ENCODE data around the gene HOXC6. TPM values are rescaled to one million over a fixed set of nuclear protein-coding genes. Genes with fewer than 3 reads are reported as not detected.

The HOXC6 gene
- total RNA-seq, 2 experiments from 2014 or later: not detected

DNA sequence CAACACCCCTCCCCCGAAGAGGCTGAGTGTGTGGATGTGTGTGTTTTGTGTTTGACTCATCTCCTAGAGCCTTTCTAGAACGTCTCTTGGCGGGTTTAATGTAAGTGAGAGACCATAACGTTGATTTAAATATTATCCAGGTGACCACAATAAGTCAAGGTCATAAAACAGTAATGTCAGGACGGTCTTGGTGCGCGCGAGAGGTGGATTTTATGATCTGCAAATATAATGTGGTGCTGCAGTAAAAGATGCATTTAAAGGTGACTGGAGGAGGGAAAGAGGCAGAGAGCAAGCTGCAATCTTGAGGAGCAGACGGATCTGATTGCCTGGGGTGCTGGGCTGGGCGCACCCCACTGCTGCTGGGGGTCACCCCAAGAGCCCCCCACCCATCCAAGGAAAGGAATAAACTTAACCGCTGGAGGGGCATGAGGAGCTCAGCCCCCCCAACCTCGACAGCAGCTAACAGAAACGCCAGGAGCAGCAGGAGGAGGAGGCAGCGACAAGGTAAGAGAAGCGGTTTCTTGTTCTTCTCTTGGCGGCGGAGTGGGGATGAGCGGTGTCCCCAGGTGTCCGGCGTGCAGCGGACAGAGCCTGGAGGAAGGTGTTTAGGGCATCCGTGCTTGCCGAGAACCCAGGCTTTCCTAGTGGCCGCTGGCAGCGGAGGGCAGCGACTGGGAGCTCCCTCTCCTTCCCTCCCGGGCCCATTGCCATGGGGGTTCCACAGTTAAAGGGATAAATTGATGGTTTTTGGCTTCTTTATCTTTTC lies 37.7 kb upstream of the HOXC6 start:
- no peak overlapping the region for H3K4me3 Mint-ChIP-seq
- ChIA-PET POLR2A (interaction anchor here (0.8 to 1.2 kb wide), 2 partner anchors 38 to 201 kb away, joined by 3 read pairs; no protein-coding TSS in a partner anchor), CTCF (interaction anchor here (0.7 to 4.0 kb wide), 10 partner anchors 8 to 244 kb away, joined by 3 to 27 read pairs (median 5); no protein-coding TSS in a partner anchor)
- ATAC-seq (no peak), DNase-seq (no peak)
- H3K27me3 Mint-ChIP-seq: peaks cover 94% of the 10 kb centered on the region
- no peak overlapping the region for H3K27ac Mint-ChIP-seq
- no peaks in the 10 kb centered on the region for H3K9me3 Mint-ChIP-seq
- peaks cover 2% of the 10 kb centered on the region for H3K36me3 Mint-ChIP-seq (ENCODE audit: low read depth)
- TF ChIP-seq, protein P1, sequence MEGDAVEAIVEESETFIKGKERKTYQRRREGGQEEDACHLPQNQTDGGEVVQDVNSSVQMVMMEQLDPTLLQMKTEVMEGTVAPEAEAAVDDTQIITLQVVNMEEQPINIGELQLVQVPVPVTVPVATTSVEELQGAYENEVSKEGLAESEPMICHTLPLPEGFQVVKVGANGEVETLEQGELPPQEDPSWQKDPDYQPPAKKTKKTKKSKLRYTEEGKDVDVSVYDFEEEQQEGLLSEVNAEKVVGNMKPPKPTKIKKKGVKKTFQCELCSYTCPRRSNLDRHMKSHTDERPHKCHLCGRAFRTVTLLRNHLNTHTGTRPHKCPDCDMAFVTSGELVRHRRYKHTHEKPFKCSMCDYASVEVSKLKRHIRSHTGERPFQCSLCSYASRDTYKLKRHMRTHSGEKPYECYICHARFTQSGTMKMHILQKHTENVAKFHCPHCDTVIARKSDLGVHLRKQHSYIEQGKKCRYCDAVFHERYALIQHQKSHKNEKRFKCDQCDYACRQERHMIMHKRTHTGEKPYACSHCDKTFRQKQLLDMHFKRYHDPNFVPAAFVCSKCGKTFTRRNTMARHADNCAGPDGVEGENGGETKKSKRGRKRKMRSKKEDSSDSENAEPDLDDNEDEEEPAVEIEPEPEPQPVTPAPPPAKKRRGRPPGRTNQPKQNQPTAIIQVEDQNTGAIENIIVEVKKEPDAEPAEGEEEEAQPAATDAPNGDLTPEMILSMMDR (IDR thresholded peaks at IDR 0.05): no peak
- intact Hi-C loops (cut with micrococcal nuclease): loop anchor here (5.0 kb wide), 1 partner anchor 33 kb away; no protein-coding TSS in a partner anchor
- H3K4me1 Mint-ChIP-seq (ENCODE audit: low read depth): peaks cover 41% of the 10 kb centered on the region

DNA sequence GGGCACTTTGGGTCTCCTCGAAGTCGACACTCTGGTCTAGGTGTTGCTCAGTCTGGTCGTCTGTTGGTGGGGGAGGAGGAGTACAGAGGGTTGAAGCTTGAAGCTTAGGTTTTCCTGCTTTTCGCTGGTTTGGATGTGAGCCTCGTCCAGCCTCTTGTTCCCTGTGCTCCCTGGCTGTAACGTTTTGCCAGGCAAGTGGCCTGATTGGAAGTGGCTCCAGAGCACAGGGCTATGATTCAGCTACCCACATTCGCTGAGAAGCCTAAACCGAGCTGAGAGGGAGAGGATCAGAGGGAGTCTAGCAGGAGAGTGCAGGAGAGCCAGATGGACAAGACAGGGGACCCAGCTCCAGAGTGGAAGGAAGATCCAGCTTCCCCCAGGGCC lies 37.2 kb upstream of the HOXC6 start:
- Mint-ChIP-seq H3K36me3 (ENCODE audit: low read depth) (peaks cover 2% of the 10 kb centered on the region), H3K4me1 (ENCODE audit: low read depth) (peaks cover 43% of the 10 kb centered on the region), H3K4me3 (no peak overlapping the region), H3K27me3 (peaks cover 92% of the 10 kb centered on the region), H3K27ac (no peak overlapping the region), H3K9me3 (no peaks in the 10 kb centered on the region)
- CTCF ChIA-PET: interaction anchor here (1.1 to 4.0 kb wide), 11 partner anchors 13 to 245 kb away, joined by 3 to 27 read pairs (median 5); partner anchors contain the start of gene HOXC8
- TF ChIP-seq, protein P1 (IDR thresholded peaks at IDR 0.05): no peak
- DNase-seq: no peak
- intact Hi-C loops (cut with micrococcal nuclease): loop anchor here (5.0 kb wide), 1 partner anchor 34 kb away; no protein-coding TSS in a partner anchor
- ATAC-seq: no peak
- POLR2A ChIA-PET: interaction anchor here (0.8 to 1.2 kb wide), 2 partner anchors 39 to 201 kb away, joined by 3 read pairs; no protein-coding TSS in a partner anchor

DNA sequence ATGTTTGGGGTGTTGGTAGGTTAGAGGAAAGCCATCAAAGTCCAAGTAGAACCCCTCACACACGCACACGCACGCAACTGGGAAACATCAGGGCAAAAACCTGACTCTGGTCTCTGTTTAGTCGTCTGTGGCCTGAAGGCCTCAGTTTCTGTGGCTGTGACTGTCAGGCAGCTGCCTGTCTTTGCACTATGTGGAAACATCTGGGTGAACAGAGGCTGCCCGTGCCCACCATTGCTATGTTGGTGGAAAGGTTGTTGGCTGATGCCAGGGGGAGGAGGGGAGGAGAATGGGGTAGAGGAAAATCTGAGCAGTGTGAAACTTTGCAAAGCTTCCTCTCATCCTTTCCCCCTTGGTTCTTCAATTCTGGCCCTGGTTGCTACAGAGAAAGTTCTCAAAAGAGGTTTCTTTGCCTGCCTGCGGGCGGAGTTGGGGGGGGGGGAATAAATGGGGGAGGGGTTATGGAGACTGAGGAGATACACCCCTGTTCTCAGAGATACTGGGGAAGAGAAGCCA lies 35.8 kb upstream of the HOXC6 start:
- Mint-ChIP-seq H3K36me3 (ENCODE audit: low read depth) (peaks cover 2% of the 10 kb centered on the region), H3K27ac (no peak overlapping the region), H3K4me1 (ENCODE audit: low read depth) (peaks cover 43% of the 10 kb centered on the region), H3K27me3 (peaks cover 88% of the 10 kb centered on the region), H3K9me3 (no peaks in the 10 kb centered on the region), H3K4me3 (no peak overlapping the region)
- intact Hi-C loops (cut with micrococcal nuclease): loop anchor here (5.0 kb wide), 1 partner anchor 35 kb away; no protein-coding TSS in a partner anchor
- ATAC-seq (peak; percentile 32), DNase-seq (no peak)
- ChIA-PET POLR2A (interaction anchor here (1.0 kb wide), 2 partner anchors 9 to 41 kb away, joined by 3 read pairs; no protein-coding TSS in a partner anchor), CTCF (interaction anchor here (1.1 to 4.0 kb wide), 10 partner anchors 12 to 246 kb away, joined by 3 to 27 read pairs (median 4); partner anchors contain the start of genes HOXC5 and HOXC8)
- TF ChIP-seq, protein P1 (IDR thresholded peaks at IDR 0.05): no peak

DNA sequence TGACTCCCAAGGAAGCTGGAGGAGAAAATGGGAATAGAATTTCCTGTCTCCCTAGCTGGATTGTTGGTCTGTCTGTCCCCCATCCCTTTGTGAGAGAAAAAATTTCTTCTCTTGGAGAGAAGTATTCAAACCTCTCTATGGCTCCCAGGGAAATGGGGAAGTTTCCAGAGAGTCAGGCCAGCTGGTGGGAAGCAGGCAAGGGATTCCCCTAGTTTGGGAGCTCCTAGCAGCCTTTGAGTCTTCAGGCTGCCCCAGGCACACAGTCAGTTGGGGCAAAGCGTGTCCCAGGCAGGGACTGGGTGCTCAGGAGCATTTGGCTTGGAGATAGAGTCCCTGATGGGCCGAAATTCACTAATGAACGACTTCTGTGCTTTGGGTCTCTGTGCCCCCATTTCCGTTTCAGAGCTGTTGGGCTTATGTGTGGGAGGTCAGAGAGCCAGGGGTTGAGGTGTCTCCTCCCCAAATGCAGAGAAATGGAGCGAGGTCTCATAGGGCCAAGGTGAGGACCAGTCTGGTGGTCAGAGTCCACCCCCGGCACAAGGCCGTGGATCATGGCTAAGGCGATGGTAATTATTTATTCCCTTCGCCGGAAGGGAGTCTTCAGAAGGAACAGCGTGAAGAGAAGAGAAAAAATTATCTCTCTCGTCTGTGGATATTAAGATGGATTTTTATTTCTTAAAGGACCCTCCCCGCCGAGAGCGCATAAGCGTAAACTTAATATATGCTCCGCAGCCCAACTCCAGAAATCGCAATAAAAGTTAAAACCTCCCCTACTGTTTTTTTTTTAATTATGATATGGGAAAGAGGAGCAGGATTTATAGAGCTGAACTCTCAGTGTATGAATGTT lies 34.9 kb upstream of the HOXC6 start:
- no peak for ATAC-seq
- TF ChIP-seq, protein P1 (IDR thresholded peaks at IDR 0.05): no peak
- H3K36me3 Mint-ChIP-seq (ENCODE audit: low read depth): peaks cover 2% of the 10 kb centered on the region
- H3K4me3 Mint-ChIP-seq: no peak overlapping the region
- POLR2A ChIA-PET: interaction anchor here (1.0 kb wide), 2 partner anchors 8 to 42 kb away, joined by 3 read pairs; no protein-coding TSS in a partner anchor
- peaks cover 46% of the 10 kb centered on the region for H3K4me1 Mint-ChIP-seq (ENCODE audit: low read depth)
- no peaks in the 10 kb centered on the region for H3K9me3 Mint-ChIP-seq
- intact Hi-C loops (cut with micrococcal nuclease): loop anchor here (5.0 kb wide), 1 partner anchor 36 kb away; no protein-coding TSS in a partner anchor
- H3K27me3 Mint-ChIP-seq: peaks cover 88% of the 10 kb centered on the region
- DNase-seq: no peak
- H3K27ac Mint-ChIP-seq: no peak overlapping the region
- CTCF ChIA-PET: interaction anchor here (1.3 to 4.0 kb wide), 7 partner anchors 9 to 247 kb away, joined by 3 to 27 read pairs (median 5); partner anchors contain the start of genes HOXC10 and HOXC5
